Gastrocnemius medialis (tissue), 4 donors: Measurements from ENCODE around the gene TCF12.

ENCODE experiments used
- CTCF ChIP-seq, 5 experiments: fragments of 450-650 bp in 3 of 5; fragments of 200-600 bp in 2 of 5; sonication (generic) in 2 of 5; IDR thresholded peaks in 4 of 5; conservative IDR thresholded peaks in 1 of 5; 1 replicate in 4 of 5; 2 replicates in 1 of 5; pipeline ENCODE4 v1.5.1; 2016 to 2019; ENCODE audit warnings: antibody characterized with exemption in 5 of 5, mild to moderate bottlenecking in 3 of 5, moderate library complexity in 3 of 5
- POLR2A ChIP-seq, 2 donors: fragments of 450-650 bp; IDR thresholded peaks; one replicate each; pipeline ENCODE4 v1.6.1; 2017; ENCODE audit warnings: antibody characterized with exemption in 2 of 2, mild to moderate bottlenecking in 2 of 2, moderate library complexity in 2 of 2

- TF ChIP-seq CTCF (IDR thresholded peaks at IDR 0.05 in 4 of 5, conservative IDR thresholded peaks at IDR 0.05 in 1 of 5) (no peak), POLR2A (IDR thresholded peaks at IDR 0.05) (no peak)
Measured at GRCh38 chr15:56948000-56948763, 29.7 kb downstream of the TCF12 start.
